CD4-positive, alpha-beta T cell treated with Interleukin-10 for 1 hour (primary cell): Measurements from ENCODE around the gene BZW2.

ENCODE experiments used
- DNase-seq: peaks from one replicate; pipeline ENCODE4 v3.0.0-alpha.2; 2020

Gene BZW2

DNA sequence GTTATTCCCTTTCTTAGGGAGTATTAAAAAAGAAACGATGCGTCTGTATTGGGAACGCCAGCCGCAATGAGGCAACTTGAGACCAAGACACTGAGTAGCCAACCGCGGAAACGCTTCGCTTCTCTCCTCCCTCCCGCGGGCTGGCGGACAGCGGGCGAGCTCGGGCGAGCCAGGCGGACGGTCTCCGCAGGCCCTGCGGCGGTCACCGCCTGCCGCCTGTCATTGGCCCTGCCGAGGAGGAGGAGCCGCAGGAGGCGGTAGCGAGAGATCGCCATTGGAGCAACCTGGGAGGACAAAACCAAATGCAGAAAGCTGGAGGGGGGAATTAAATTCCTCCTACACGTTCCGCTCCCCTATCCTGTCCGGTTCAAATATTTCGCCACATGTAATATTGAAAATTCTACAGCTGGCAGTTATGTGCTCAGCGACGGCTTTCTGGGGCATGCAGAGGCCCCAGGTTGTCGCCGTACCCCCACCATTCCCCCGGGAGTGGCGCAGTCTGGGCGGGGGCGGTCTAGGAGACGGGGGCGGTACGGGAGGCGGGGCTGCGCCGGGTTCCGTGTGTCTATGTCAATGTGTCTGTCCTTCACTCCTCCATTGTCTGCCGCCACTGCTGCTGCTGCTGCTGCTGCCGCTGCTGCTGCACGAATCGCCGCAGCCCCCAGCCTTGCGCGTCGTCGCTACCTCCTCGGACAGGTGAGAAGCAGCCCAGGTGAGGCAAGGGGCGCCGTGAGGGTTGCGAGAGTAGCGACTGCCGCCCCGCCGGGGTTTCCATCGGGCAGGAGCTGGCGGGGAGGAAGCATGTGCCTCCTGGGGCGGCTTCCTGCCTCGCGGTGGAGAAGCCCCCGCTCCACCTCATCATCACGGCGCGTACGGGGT lies at the start of gene BZW2, which contains the start of gene ANKMY2:
Gene BZW2 (plus strand): TSS at position 589 of the 879 bp plus-strand sequence. CDS start 19,263 bp downstream, outside the sequence.
Gene ANKMY2 (minus strand): TSS at position 162 of the 879 bp plus-strand sequence. CDS start 181 bp downstream, outside the sequence.
- DNase-seq: peak; percentile 94

DNA sequence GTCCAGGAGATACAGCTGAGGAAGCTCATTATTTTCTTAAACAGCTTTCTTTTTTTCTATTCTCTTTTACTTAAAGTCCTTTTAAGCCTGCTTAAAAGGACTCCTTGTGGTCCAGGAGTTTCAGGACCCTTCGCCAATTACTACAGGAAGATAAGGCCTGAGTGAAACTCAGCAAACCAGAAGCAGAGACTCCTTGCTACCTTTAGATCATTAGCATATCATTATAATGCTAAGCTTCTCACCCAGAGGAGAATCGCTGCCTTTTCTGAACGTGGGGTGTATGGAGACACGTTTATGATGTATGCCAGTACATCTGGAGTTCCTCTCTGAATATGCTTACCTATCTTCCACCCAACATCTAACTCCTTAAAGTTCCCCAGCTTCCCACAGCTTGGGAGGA lies 48.0 kb upstream of the BZW2 start:
- no peak for DNase-seq

DNA sequence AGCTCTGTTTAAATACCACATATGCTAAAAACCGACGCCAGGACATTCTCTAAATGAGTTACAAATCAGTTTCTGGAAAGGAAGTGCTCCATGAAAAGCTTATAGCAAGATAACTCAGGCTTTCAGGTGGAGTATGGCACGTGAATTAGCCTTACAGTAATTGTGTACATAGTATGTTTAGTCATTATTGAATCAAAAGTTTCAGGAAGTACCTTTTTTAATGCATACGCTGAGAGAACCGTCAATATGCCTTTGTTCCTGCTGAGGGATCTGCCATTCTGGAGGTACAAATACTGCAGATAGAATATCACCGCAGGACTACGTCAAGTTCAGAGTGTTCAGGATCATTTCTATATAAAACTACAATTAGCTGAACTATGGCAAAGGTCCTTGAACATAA lies 46.1 kb upstream of the BZW2 start:
- no peak for DNase-seq

DNA sequence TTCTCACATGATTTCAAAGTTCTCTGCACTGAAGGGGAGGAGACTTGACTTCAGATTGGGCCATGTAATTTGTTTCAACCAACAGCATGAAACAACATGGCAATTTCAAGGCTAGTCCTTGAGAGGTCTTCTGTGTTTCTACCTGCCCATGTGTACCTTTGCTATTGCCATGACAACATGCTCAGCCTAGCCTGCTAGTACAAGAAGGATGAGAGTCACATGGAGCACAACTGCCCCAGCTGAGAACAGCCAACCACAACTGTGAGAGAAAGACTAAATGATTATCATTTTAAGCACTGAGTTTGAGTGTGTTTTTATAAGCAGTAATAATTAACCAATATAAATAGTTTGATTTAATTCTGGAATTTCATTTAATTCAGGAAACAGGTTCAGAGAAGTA lies 42.3 kb upstream of the BZW2 start:
- no peak for DNase-seq

DNA sequence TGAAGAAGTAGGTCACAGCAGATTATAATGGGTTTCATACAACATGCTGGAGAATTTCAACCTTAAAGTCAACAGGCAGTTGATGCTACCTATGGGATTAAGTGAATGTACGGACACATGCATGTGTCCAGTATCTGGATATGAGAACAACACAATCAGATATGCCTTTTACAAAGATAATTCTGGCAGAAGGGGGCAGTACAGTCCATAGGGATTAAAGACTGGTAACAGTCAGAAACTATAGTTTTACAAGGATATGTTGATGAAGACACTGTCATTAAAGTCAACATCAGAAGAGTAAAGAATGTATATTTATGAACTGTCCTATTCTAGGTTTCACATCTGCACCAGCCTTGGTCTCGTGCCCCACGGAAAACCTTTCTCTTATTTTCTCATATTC lies 41.9 kb upstream of the BZW2 start:
- peak; percentile 12 for DNase-seq

DNA sequence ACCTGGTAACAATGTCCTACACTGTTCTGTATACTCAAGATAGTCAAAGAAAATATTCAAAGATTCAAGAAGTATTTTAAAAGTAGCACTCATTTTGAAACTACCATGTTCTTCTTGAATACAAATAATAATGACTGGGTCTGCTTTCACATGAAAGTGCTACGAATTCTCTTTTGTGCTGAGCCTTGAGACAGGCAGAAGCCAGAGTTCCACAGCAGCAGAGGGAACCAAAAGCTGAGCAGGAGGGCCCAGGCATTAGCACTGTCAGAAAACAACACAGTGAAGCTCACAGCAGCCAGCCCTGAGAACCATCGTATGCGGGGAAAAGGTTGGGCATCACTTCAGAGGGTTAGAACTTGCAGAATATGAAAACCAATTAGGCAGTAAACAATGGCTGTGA lies 39.3 kb upstream of the BZW2 start:
- DNase-seq: no peak

DNA sequence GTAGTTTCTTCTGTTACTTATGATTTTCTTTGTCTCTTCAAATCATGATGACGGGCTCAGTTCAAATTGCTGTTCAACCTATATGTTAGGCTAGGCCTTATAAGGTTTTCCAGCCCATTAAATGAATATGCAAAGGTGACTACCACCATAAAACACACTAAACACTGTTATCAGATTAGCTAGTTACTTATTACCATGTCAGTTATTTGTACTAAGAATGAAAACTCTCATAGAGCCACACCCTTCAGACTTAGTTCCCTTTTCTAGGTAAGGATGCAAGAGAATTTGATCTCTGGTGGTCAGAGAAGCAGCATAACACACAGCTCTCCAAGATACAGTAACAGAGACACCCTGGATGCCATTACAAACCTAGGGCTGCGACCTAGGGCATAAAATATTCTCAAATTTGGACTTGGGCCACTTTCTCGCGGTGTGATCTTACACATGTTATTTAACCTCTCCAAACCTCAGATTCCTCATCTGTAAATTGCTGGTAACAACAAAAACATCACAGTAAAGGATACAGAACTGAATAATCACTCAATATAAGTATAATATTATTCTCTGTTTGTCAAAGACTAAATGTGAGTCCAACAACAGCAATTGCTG lies 36.0 kb upstream of the BZW2 start:
- no peak for DNase-seq

DNA sequence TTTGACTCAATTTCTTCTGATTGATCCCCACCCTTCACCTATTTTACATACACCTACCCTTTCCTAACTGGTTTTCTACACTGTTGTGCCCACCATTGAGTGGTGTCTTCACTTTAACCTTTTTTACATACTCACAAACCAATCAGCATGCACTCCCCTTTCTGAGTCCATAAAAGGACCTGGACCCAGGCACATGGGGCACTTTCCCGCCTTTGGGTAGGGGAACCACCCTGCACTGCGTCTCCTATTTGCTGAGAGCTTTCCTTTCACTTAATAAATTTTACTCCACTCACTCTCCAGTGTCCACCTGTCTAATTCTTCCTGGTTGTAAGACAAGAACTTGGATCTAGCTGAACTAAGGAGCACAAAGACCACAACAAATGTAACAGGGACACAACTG lies 34.3 kb upstream of the BZW2 start:
- DNase-seq: no peak

DNA sequence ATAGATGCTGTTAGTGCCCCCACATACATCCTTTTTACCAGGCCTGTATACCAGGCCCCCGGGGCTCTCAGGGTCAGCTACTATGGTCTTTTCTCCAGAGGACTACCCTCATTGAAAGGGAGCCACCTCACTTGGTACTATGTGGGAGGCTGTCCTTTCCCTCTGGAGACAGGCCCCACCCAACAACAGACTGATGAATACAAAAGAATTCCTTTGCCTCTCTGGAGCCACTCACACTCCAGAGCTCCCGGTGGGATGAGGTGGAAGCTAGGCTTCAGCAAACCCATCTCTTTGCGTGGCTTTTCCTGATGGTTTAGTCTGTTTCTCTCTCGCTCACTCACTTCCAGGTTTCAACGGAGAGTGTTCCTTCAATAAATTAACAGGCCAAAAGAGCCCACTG lies 30.8 kb upstream of the BZW2 start:
- no peak for DNase-seq

DNA sequence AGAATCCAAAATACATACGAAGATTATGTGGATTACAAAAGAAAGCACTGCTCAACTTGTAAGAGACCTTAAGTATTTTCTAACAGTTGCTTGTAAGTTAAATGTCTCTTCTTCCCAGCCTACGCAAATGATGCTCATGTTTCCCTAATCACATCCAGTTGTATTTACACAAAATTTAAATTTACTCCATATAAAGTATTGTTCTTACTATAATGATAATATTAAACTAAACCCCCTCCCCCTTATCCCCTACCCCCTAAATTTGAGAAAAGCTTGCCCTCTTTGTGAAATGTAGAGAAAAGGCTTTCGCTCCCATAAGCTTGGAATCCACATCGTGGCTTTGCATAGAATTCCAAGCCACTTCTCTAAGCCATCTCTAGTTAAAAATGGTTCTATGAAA lies 29.9 kb upstream of the BZW2 start:
- no peak for DNase-seq

DNA sequence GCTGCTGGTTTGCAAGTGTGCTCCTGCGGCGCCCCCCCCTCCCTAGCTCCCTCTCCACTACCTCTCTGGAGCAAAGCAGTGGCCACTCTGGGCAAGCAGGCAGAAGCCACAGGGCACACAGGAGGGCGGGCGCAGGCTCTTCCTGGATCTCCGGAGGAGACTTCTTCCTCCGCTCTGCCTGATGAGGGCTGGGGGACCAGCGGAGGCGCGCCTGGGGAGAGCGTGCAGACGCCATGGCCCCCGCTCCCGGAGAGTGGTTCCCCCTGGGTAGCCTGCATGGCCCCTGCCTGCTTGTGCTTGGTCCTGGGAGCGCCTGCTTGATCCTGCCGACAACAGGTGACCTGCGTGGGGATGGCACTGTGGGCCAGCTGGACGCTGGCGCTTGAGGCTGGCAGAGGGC lies 29.4 kb upstream of the BZW2 start:
- DNase-seq: no peak

DNA sequence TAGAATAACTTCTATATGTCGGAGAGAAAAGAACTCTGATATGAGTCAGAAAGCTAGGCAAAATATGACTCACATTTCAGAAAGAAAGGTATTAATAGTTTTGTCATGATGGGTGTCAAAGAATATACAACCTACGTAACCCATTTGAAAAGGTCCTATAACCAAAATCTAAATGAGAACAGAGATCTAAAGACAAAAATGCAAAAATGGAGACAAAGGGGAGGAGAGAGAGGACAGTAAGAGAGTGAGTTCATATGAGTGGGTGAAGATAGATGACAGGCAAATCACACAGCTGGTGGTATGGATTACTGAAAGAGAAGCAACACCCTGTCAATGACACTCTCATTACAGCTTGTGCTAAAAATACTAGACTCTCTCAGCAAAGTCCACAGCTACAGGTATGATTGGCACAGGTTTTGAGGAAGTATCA lies 26.0 kb upstream of the BZW2 start:
- no peak for DNase-seq

DNA sequence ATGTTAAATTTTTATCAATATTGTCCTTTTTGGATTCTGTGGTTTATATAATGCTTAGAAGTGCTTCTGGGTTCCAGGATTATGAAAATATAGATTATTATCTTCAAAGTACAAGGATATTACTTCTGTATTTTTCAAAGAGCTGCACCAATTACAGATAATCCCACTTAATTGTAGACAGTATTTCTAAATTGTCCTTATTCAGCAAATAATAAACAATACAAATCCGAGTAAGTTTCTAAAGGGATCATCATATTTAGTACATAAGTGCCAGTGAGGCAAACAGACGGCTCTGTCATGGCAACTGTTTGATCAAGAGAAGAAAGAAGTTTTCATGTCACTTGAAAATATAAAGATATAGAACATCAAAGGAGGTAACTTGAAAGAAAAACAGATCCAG lies 19.6 kb upstream of the BZW2 start:
- no peak for DNase-seq

DNA sequence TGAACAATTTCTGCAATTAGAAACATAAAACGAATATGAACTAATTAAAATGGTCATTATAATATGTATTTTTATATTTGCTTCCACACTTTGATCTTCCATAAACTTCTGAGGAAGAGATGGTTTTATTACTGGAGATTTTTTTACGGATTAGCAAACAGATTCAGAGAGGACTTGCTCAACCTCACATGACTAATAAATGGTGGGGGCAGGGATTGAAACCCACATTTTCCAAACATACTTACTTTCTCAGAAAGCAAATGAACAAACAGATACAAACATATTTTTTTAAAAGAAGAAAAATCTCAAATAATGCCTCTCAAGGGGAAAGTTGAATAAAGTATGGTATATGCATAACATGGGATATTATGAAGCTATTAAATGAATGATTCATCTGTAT lies 18.7 kb upstream of the BZW2 start:
- DNase-seq: no peak

DNA sequence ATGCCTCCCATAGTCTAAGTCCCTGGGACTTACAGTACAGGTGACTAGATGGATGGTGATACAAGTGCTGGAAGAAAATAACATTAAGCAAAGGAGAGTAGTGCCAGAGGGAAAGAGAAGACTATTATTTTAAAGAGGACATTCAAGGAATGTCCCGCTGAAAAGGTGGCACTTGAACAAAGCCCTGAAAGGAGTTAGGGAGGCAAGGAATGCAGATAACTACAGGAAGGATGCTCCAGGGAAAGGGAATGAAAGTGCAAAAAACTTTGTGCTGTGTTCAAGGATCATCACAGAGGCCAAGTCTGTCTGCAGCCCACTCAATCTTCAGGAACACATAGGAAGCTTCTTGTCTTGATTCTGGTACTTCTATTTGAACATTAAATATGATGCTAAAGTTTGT lies 15.3 kb upstream of the BZW2 start:
- DNase-seq: no peak

DNA sequence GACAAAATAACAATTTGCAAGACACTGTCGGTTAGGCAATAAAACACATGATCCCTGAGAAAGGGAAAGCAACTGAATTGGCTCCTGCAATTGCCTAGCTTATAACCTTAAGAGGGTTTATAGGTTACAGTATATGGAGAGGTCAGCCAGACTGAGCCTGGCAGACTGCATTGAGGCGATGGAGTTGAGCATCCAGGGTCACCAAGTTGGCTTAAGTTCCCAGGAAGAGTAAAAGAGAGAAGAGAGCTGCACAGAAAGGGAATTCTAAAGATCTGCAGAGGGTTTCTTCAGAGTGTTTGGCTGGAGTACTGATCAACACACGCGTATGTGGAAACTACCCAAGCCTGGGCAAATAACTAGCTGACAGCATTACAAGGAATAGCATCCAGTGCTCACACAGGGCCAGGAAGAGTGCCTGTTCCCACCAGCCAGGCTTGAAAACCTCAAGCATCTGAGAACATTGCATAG lies 11.7 kb upstream of the BZW2 start:
- DNase-seq: no peak

DNA sequence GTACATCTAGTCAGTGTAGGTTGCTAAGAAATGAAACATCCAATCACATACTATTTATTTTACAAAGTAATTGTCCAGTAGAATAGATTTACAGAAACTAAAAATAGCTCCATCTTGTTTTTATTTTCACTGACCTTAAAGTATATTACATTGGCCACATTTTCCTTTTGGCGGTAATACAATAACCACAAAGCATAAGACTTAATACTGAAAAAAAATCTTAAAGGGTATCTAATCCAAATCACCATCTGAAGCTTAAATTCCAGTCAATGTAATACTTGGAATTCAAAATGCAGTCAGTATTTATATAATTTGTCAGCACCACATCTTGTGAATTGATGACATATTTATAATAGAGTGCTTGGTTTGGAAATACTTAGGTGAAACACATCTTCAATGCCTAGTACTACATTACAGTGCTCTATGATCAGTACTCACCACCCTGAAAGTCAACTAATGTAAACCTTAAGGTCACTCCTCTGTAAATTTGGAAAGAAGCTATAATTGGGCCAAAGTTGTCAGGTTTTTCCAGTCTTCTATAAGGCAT lies 9.4 kb upstream of the BZW2 start:
- DNase-seq: no peak

DNA sequence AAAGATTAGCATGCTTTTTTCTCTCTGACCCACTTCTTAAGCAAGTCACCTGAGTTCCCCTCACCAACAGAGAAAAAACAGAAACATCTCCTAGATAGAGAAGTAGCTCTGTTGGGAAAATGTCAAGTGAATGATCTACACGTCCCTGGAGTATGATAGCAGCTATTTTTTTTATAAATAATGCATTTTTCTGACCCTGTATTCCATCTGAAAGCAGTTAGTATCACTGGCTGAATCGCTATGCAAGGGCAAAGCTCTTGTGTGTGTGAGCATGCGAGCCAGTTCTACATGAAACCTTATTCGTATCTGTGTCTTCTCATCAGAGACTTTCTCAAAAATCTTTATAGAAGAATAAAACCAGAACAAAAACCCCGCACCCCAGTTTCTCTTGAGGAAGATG lies 8.6 kb upstream of the BZW2 start:
- DNase-seq: no peak

DNA sequence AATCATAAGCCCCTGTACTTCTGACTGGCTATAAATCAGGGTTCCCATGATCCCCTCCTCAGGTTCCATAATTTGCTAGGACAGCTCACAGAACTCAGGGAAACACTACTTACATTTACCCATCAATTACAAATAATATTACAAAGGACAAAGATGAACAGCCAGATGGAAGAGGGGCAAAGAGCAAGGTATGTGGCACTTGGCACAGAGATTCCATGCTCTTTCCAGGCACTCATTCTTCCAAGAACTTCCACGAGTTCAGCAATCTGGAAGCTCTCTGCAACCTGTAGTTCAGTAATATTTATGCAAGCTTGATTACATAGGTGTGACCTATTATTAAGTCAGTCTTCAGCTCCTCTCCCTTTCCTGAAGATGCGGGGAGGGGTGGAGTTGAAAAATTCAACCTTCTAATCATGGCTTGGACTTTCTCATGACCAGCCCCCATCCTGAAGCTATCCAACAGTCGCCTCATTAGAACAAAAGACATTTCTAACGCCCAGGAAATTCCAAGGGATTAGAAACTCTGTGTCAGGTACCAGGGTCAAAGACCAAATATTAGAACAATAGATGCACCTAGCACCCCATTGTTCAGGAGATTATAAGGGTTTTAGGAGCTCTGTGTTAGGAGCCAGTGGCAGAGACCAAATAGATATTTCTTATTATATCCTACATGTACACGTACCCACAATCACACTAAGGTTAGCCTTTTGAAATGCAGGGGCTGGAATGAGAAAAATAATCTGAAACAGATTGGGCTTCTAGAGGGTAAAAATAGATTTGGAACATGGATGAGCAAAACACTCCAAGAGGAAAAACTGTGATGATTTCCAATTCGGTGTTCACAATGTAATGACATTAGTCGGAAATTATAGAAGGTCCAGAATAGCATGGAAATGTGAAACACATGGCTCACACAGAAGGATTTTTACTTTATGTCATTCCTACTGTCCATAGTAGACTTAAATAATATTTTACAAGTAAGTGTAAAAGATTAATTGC lies 7.4 kb upstream of the BZW2 start:
- no peak for DNase-seq

DNA sequence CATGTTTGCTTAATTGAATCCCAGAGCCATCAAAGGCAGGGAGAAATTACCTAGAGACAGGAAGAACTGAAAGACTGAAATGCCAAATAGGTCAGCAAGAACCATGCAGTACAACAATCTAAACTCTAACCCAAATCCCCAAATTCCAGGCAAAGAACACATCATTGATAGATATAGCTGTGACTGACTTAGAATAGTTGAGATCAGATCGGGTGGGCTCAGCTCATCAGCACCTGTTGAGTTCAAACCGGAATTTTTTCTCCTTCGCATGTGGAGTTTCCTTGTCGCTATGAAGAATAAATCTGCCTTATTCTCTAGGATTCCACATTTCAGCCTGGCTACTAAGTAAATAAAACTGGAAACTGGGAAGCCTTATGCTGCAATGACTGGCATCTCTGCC lies 1.8 kb upstream of the BZW2 start:
- DNase-seq: no peak

DNA sequence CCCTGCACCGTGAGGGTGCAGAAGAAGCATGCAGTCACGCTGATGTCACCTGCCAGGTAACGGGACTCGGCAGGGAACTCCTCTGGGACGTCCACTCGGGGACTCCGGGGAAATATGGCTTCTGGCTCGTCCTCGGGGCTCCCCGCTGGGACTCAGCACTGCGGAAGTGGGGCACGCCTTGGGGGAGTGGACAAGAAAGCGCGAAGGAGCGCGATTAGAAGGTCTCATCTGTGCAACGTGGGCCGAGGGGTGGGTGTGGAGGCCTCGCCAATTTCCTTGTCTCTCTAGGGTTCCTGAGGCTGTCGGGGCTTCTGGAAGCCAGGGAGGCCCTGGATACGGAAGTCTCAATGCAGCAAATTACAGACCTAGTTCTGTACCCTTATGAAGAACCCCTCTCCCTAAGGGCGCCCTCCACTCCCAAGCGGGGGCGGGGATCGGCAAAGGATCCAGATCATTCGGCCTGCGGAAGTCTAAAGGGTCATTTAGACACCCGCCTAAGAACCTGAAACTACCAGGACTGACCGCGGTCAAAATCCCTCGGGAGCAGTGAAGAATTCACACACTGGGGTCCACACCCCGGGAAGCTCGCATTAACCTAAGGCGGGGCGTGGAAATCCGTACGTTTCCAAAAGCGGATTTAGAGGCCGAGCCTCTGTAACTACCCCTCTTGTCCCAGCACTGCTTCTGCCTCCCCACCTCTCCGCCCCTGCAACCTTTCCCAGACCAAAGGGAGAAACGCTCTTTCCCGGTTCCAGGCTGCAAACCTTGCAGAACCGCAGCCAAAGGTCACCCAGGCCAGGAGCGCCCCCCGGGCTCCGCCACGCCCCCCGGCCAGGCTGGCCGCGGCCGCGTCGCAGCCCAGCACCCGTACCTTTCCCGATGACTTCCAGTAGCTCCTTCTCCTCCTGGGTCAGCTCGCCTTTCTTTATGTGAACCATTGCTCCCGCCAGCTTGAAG lies 1.1 kb upstream of the BZW2 start:
- DNase-seq: peak; percentile 61
